B cell (primary cell): Measurements from ENCODE around the gene CCDC102A.

Experiments
- CTCF ChIP-seq: fragments of 200-600 bp; IDR thresholded peaks from one replicate; pipeline ENCODE4 v1.8.0; 2022; ENCODE audit warnings: antibody characterized with exemption, mild to moderate bottlenecking
- EZH2 ChIP-seq: IDR thresholded peaks from 2 replicates; pipeline ENCODE4 v1.6.1; 2012; ENCODE audit warnings: borderline replicate concordance, low read depth, mild to moderate bottlenecking, moderate library complexity, low read length; ENCODE audit not compliant: insufficient read depth, poor library complexity, severe bottlenecking

GRCh38 chr16:57574646-57575467, 38.5 kb upstream of the CCDC102A start:
- TF ChIP-seq CTCF, result no peak
- TF ChIP-seq EZH2, result no peak
